Fibroblast of lung (primary cell): ENCODE measurements around the gene ZFYVE28.

Experiments
- CTCF ChIP-seq, 2 donors: IDR thresholded peaks in 1 of 2; conservative IDR thresholded peaks in 1 of 2; 1 replicate in 1 of 2; 2 replicates in 1 of 2; pipeline ENCODE4 v1.5.1; 2011 to 2012; ENCODE audit warnings: low read length in 2 of 2, control low read depth in 1 of 2, inconsistent platforms in 1 of 2, low read depth in 1 of 2, mild to moderate bottlenecking in 1 of 2
- EZH2 ChIP-seq: IDR thresholded peaks from 2 replicates; pipeline ENCODE4 v1.5.1; 2012; ENCODE audit warnings: low read length, control low read depth, mild to moderate bottlenecking; ENCODE audit errors: missing control alignments

- no peak for TF ChIP-seq CTCF (conservative IDR thresholded peaks at IDR 0.05 in 1 of 2, IDR thresholded peaks at IDR 0.05 in 1 of 2; ENCODE audit: low read depth in 1 of 2, low read length in 2 of 2)
- TF ChIP-seq EZH2: no peak
Observed at GRCh38 chr4:2423695-2424094, 5.2 kb upstream of the ZFYVE28 start.
